Inferior parietal cortex (tissue), 1 donor: ENCODE results near the gene PHLDB3.

Experiments
- DNase-seq: peaks from one replicate; pipeline ENCODE4 v3.0.0-alpha.2; 2016; ENCODE audit errors: extremely low spot score

Gene PHLDB3

DNA sequence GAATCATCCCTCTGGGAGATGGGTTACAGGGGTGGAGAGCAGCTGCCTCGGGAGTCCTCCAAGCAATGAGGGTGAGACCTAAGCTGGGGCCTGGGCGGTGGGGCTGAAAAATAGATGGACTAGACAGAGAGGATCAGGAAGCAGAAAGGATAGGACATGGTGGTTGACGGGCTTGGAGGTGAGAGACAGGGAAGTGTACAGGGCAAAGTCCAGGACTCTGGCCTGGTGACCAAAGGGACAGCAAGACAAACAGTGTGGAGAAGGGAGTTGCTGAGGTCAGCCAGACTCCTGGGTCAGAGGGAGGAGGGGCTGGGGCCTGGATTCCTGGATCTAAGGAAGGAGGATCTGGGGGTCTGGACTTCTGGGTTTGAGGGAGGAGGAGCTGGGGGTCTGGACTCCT is 5.5 kb downstream of the PHLDB3 start:
- DNase-seq = no peak

DNA sequence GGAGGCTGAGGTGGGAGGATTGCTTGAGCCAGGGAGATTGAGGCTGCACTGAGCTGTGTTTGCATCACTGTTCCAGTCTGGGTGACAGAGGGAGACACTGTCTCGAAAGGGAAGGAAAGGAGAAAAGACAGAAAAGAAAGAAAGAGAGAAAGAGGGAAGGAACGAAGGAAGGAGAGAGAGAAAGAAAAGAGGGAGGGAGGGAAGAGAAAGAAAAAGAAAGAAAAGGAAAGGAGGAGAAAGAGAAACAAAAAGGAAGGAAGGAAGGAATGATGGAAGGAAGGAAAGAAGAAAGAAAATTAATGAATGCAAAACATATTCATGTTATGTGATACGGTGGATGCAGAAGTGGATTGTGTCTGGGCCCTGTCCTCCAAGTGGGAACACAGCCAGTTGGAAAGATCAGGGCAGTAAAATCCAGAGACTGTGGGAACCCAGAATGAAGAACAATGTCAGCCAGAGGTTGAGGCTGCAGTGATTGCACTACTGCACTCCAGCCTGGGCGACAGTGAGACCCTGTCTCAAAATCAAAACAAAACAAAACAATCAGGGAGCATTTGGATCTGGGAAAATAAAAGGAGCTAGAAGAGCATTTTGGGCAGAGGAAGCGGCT is 6.2 kb downstream of the PHLDB3 start:
- no peak for DNase-seq

DNA sequence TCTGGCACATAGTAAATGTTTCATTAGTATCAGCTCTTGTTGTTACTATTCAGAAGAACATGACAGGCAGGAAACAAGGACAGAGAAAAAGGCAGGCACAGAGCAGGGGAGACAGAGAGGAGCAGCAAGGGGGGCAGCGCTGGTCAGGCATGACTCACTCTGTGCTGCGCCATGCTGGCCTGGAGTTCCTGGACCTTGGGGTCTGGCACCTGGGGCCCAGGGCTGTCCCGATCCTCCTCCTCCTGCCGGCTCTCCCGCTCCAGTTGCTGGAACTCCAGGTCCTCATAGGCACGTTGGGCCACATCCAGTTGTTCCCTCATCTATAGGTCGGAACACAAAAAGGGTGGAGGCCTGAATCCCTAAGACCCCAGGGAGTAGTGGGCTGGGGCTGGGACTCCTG is 7.6 kb downstream of the PHLDB3 start:
- DNase-seq = no peak

DNA sequence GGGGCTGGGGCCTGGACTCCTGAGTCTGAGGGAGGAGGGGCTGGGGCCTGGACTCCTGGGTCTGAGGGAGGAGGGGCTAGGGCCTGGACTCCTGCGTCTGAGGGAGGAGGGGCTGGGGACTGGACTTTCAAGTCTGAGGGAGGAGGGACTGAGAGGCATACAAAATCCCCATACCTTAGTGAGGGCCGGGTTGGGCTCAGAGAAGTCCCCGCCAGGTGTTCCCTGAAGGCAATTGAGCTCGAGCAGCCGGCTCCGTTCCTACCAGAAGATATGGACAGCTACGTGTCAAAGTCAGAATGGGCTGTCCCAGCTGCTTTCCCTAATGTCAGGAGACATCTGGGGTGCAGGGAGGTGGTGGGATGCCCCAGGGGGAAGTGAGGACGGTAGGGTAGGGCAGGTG is 9.5 kb downstream of the PHLDB3 start:
- DNase-seq = no peak

DNA sequence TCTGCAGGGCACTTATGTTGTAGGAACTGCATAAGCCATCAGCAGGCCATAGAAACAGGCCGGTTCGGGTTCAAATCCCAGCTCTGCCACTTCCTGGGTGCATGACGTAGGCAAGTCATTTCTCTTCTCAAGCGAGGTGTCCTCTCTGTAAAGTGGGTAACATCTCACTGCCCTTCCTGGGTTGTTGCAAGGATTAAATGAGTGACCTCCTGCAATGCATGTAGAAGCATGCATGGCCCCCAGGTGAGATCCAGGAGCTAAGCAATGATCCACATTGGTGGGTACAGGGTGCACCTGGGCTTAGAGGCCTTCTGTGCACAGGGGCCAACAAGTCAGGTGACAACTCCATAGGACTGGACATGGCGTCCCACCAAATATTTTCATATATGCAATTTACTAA is 13.8 kb downstream of the PHLDB3 start:
- no peak for DNase-seq

DNA sequence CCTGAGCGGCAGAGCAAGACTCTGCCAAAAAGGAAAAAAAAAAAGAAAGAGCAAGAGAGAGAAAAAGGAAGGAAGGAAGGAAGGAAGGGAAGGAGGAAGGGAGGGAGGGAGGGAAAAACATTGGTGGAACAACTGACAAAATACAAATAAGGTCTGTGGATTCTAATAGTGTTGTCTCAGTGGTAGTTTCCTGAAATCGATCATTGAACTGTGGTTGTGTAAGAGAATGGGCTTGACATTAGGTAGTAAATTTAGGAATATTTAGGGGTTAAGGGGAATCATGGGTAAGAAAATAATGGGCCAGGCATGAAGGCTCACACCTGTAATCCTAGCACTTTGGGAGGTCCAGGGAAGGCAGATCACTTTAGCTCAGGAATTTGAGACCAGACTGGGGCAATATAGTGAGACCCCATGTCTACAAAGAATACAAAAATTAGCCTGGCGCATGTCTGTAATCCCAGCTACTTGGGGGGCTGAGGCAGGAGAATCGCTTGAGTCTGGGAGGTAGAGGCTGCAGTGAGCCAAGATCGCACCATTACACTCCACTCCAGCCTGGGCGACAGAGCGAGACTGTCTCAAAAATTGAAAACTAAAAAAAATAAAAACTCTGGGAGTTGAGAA is 14.5 kb downstream of the PHLDB3 start:
- DNase-seq = no peak

DNA sequence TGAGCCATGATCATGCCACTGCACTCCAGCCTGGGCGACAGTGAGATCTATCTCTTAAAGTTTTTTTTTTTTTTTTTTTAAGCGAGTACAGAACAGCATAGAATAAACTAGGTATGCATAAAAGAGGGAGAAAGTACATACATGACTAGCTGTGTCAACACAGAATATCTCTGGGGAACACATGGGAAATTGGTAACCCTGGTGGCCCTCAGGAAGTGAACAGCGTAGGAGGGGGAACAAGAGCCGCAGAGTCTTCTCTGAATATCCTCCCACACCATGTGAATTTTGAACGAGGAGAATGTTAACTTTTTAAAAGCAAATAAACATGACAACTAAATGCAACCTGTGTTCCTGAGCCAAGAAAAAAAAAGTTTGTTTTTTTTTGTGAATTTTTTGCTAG is 15.2 kb downstream of the PHLDB3 start:
- no peak for DNase-seq

DNA sequence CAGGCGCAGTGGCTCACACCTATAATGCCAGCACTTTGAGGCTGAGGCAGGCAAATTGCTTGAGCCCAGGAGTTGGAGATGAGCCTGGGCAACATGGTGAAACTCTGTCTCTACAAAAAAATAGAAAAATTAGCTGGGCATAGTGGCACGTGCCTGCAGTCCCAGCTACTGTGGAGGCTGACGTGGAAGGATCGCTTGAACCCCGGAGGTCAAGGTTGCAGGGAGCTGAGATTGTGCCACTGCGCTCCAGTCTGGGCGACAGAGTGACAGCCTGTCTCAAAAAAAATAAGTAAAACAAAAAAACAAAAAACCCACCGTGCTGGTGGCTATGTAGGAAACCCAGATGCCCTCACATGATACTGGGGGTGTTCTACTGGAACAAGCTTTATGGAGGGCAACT is 16.4 kb downstream of the PHLDB3 start:
- DNase-seq = no peak

DNA sequence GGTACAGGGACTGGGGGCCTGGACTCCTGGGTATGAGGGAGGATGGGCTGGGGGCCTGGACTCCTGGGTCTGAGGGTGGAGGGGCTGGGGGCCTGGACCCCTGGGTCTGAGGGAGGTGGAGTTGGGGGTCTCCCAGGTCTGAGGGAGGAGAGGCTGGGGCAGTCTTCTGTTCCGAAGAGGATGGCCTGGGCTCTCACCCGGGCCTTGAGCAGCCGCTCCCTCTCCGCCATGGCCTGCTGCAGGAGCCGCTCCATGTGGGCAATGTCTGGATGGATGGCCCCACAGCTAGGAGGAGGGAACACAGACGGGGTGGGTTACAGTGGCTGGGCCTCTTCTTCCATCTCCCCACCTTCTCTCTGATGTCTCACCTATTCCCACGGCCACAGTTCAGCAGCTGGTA is 18.1 kb downstream of the PHLDB3 start:
- no peak for DNase-seq

DNA sequence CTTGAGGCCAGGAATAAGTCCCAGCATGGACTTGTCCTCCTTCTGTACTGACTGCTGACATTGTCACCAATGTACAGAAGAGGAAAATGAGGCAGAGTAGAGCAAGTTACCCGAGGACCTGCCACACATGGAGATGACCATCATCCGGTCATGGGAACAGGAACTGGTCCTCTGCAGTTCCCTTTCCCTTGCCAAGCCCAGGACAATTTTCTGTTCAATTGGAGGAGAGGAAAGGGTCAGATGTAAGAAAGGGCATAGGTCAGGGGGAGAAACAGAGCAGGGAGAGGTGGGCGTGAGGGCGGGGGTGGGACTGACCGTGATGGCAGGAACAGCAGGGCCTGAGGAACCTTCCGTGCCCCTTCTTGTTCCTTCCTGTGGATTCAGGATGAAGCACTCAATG is 18.6 kb downstream of the PHLDB3 start:
- DNase-seq = no peak

DNA sequence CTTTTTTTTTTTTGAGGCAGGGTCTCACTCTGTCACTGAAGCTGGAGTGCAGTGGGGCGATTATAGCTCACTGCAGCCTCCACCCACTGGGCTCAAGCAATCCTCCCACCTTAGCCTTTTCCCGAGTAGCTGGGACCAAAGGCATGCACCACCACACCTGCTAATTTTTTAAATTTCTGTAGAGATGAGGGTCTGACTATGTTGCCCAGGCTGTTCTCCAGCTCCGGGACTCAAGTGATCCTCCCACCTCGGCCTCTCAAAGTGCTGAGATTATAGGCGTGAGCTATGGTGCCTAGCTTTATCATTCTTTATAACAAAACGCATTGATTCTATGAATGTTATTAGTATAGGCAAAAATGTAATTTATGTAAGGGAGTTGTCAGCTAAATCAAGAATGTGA is 21.3 kb downstream of the PHLDB3 start:
- no peak for DNase-seq

DNA sequence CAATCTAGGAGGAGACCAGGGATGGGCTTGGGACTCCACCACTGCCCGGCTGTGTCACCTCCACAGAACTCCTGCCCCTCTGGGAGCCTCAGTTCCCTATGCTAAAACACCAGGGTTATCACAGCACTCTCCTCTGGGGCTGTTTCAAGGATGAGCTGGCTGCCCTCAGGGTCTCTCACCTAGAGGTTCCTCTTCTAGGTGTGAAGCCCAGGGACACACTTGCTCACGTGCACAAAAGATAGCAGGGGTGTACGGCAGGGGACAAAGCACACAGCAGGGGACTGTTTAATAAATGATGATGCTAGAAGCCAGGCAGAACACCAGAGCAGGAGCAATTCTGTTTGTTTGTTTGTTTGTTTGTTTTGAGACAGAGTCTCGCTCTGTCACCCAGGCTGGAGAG is 22.4 kb downstream of the PHLDB3 start:
- DNase-seq = no peak

DNA sequence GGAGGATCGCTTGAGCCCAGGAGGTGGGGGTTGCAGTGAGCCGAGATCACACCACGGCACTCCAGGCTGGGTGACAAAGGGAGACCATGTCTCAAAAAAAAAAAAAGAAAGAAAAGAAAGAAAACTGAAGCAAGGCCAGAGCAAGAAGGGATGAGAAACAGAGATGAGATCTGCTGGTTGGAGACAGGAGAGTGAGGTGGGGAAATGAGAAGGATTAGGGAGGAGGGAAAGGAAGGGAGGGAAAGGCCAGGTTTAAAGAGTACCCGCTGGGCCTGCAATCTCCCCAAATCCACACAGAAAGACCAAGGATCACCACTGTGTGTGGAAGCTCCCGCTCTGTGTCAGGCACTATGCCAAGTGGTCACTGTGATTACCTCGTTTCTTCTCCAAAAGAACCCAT is 22.8 kb downstream of the PHLDB3 start:
- DNase-seq = no peak

DNA sequence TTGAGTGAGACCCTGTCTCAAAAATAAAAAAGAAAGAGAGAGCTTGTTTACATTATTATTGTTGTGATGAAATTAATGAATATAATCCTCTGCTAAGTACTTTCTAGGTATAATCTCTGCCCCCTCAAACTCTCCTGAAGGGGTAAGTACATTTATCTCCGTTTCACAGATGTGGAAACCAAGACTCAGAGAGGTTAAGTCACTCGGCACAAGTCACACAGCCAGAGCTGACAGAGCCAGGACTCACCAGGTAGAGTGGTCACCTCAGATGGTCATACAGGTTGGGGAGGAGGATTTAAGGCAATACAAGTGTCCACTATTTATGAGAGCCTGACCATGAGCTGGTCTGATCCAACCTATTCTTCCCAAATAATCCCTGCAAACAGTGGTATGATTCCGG is 24.0 kb downstream of the PHLDB3 start:
- DNase-seq = no peak

DNA sequence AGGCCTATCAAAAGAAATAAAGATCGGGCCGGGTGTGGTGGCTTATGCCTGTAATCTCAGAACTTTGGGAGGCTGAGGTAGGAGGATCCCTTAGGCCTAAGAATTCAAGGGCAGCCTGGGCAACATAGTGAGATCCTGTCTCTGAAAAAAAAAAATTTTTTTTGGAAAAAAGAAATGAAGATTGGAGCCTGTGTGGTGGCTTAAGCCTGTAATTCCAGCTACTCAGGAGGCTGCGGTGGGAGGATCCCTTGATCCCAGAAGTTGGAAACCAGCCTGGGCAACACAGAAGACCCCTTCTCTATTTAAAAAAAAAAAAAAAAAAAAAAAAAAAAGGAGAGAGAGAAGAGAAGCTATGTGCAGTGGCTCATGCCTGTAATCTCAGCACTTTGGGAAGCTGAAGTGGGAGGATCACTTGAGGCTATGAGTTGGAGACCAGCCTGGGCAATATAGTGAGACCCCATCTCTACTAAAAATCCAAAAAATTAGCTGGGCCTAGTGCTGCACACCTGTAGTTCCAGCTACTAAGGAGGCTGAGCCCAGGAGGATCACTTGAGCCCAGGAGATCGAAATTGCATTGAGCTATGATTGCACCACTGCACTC is 24.5 kb downstream of the PHLDB3 start:
- no peak for DNase-seq

DNA sequence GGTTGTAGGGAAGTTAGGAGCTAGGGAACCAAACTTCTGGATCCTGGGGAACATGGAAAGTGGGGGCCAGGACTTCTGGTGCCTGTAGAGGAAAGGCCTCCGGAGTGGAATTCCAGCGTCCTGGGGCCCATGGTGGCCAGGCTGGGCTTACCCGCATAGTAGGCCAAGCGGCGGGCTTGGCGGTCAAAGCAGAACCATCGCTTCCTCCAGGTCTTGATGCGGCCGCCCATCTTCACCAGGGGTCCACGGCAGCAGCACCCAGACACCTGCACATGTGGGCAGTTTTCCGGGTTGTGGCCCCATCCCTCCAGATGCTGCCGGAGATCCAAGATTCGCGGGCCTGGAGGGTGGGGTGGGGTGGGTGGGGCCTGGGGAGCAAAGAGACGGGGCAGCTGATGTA is 25.3 kb downstream of the PHLDB3 start:
- no peak for DNase-seq

DNA sequence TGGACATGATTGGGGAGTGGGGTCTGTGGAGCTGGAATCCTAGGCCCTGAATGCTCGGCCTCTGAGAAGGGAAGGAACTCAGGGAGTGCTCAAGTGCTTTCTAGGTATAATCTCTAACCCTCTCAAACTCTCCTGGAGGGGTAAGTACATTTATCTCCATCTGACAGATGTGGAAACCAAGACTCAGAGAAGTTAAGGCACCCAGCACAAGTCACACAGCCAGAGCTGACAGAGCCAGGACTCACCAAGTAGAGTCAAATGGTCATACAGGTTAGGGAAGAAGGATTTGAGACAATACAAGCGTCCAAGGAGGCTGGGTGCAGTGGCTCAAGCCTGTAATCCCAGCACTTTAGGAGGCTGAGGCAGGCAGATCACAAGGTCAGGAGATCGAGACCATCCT is 26.2 kb downstream of the PHLDB3 start:
- DNase-seq = no peak

DNA sequence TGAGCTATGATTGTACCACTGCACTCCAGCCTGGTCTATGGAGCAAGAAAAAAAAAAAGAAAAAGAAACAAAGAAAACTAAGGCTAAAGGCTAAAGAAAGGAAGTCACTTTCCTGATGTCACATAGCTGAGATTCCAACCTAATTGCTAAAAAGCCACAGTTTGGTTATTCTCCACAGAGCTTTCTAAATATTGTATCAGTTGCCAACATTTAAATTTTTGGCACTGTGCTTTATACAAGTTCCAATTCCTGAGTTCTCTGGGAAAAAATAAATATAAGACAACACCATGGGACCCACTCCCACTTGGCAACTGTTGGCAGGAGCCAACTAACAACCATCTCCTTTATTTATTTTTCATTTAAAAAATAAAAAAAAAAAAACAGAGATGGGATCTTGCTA is 27.9 kb downstream of the PHLDB3 start:
- DNase-seq = no peak

DNA sequence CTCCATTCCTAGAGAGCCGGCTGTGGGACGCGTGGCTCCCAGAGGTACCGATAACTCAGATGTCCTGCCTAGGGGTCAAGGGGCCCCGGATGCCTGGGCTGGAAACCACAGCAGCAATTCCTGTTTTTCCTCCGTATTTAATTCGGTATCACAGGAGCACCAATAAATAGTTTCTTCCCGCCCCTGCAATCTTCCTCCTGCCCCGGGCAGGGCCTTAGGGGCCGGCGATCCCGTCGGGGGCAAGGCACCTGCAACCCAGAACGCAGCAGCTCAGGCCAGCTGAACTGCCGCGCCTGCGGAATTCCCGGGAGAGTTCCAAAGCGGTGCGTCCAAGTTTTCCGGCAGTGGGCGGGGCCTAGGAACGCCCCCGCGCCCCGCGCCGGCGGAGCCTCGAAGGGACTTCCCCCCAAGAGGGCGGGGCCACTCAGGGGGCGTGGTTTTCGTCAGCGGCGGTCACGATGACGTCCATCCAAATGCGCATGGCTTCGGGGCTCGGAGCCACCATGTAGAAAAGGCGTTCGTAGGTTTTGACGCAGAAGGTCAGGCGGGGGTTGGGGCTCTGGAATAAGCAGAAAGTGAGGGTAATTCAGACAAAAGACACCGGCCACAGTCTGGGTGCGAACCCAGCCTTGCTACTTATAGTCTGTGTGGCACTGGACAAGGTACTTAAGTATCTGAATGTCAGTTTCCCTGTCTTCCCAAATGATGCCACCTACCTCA is 29.4 kb downstream of the PHLDB3 start:
- DNase-seq = peak; percentile 90

DNA sequence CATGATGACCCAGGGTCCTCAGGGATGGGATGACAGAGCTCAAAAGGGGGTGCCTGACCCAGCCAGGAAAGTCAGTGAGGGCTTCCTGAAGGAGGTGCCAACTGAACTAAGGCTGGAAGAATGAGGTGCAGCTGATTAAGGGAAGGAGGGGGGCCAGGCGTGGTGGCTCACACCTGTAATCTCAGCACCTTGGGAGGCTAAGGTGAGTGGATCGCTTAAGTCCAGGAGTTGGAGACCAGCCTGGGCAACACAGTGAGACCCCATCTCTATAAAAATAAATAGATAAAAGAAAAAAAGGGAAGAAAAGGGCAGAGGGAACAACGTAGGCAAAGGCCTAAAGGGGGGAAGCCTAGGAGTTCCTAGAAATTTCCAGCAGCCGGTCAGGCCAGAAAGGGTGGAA is 30.1 kb downstream of the PHLDB3 start:
- no peak for DNase-seq

DNA sequence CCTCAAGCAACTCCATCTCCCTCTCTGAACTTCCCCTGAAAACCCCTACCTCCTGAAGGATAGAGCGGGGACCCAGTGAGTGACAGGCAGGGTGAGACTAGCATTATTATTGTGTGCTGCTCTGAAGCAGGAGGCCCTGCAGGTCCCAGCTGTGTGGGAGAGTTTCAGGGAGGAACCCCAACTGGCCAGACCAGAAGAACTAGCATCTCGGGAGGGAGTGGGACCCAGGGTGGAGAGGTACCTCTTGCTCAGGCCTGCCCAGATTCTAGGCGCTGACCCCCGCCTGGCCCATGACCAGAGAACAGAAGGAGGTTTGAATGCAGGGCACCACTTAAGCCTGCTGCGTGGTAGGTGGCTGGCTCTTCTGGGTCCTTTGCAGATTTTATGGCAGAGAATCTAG is 33.5 kb downstream of the PHLDB3 start:
- DNase-seq = no peak

DNA sequence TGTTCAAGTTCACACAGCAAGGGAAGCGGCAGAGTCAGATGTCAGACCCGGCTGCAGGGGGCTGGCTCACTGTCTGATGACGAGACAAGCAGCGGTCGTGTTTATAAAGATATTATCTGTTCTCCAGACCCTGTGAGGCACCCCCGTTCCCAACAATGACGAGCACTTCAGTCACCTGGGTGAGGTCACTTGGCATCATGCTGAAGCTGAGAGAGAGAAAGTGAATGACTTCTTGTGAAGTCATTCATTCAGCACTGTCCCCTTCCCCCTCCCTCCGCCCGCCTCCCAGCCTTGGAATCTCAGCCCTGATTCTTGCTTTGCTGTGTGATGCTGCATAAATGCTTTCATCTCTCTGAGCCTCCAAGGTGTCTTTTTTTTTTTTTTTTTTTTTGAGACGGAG is 34.3 kb downstream of the PHLDB3 start:
- no peak for DNase-seq

DNA sequence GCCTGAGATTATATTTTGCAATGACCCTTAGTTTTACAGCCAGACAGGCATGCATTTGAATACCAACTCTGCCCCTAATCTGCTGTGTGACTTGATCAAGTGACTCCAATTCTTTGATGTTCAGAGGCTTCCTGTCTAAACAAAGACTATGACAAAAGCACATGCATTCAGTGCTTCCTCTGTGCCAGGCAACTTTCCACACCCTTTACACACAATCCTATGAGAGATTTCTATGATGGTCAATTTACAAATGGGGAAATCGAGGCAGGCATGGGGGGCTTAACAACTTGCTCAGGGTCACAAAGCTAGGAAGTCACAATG is 35.4 kb downstream of the PHLDB3 start:
- no peak for DNase-seq
